HEK293 (cell line): Measurements from ENCODE around the gene NUDCD3.

ENCODE experiments used
- CTCF ChIA-PET: fragments of 350-600 bp; formaldehyde crosslinking; extraction: SDS; loops from one replicate; lab custom pipeline; 2021; ENCODE audit warnings: antibody characterized with exemption; lab: Yijun Ruan, JAX
- POLR2A ChIA-PET: fragments of 300-600 bp; formaldehyde crosslinking; extraction: SDS; loops from one replicate; lab custom pipeline; 2020; ENCODE audit warnings: antibody characterized with exemption, inconsistent platforms; lab: Yijun Ruan, JAX
- H3K27ac ChIP-seq: fragments of 200-500 bp; sonication (Bioruptor generic); 2 replicates; pipeline ENCODE4 v1.5.1; 2014; ENCODE audit warnings: low read depth, low read length, control low read depth, inconsistent platforms; ENCODE audit errors: extremely low read depth
- H3K36me3 ChIP-seq, 2 experiments: fragments of 200-500 bp in 1 of 2; sonication (Bioruptor generic) in 1 of 2; 1 replicate in 1 of 2; 2 replicates in 1 of 2; pipeline ENCODE4 v1.5.1; 2014 to 2017; ENCODE audit warnings: inconsistent platforms in 2 of 2, low read length in 2 of 2; ENCODE audit not compliant: control insufficient read depth in 2 of 2, insufficient read depth in 1 of 2
- H3K4me1 ChIP-seq: fragments of 200-500 bp; sonication (Bioruptor generic); 2 replicates; pipeline ENCODE4 v1.5.1; 2014; ENCODE audit warnings: mild to moderate bottlenecking, low read length, inconsistent platforms; ENCODE audit not compliant: control insufficient read depth, insufficient read depth
- H3K4me3 ChIP-seq: 2 replicates; pipeline ENCODE4 v1.5.1; 2011; ENCODE audit warnings: low read depth, mild to moderate bottlenecking, control low read depth, low read length, moderate library complexity
- H3K9me3 ChIP-seq: fragments of 200-500 bp; sonication (Bioruptor generic); 2 replicates; pipeline ENCODE4 v1.5.1; 2014; ENCODE audit warnings: low read depth, low read length, inconsistent platforms; ENCODE audit not compliant: control insufficient read depth, insufficient read depth
- PRDM1 ChIP-seq: fragments of 450-650 bp; formaldehyde crosslinking; IDR thresholded peaks from 2 replicates; pipeline ENCODE4; 2016; ENCODE audit warnings: missing biosample characterization, missing genetic modification characterization
- SETDB1 ChIP-seq: IDR thresholded peaks from one replicate; pipeline ENCODE4 v1.6.1; 2017; ENCODE audit warnings: mild to moderate bottlenecking, low read length, moderate library complexity, mixed read lengths; ENCODE audit not compliant: insufficient read length
- ZBTB7A ChIP-seq: fragments of 450-650 bp; formaldehyde crosslinking; IDR thresholded peaks from 2 replicates; pipeline ENCODE4 v1.5.1; 2016; ENCODE audit warnings: low read depth, missing biosample characterization, missing genetic modification characterization
- ZNF133 ChIP-seq: fragments of 450-650 bp; formaldehyde crosslinking; IDR thresholded peaks from 2 replicates; pipeline ENCODE4 v1.5.1; 2016; ENCODE audit warnings: missing biosample characterization, missing genetic modification characterization
- ZNF169 ChIP-seq: fragments of 450-650 bp; formaldehyde crosslinking; IDR thresholded peaks from 2 replicates; pipeline ENCODE4 v1.5.1; 2016; ENCODE audit warnings: missing biosample characterization, missing genetic modification characterization
- ZNF174 ChIP-seq: fragments of 450-650 bp; formaldehyde crosslinking; IDR thresholded peaks from 2 replicates; pipeline ENCODE4 v1.5.0; 2017; ENCODE audit warnings: missing biosample characterization, mild to moderate bottlenecking, missing genetic modification characterization
- ZNF2 ChIP-seq: fragments of 450-650 bp; formaldehyde crosslinking; IDR thresholded peaks from 2 replicates; pipeline ENCODE4 v1.5.1; 2016; ENCODE audit warnings: missing biosample characterization, missing genetic modification characterization
- ZNF248 ChIP-seq: fragments of 450-650 bp; formaldehyde crosslinking; IDR thresholded peaks from 2 replicates; pipeline ENCODE4 v1.5.1; 2017; ENCODE audit warnings: missing biosample characterization, missing genetic modification characterization
- ZNF354C ChIP-seq: fragments of 450-650 bp; formaldehyde crosslinking; IDR thresholded peaks from 2 replicates; pipeline ENCODE4 v1.5.1; 2016; ENCODE audit warnings: missing biosample characterization, missing genetic modification characterization, low read depth, borderline replicate concordance
- ZNF366 ChIP-seq: fragments of 450-650 bp; formaldehyde crosslinking; conservative IDR thresholded peaks from 2 replicates; pipeline ENCODE4 v1.5.1; 2016; ENCODE audit warnings: missing biosample characterization, missing genetic modification characterization
- ZNF510 ChIP-seq: fragments of 450-650 bp; formaldehyde crosslinking; IDR thresholded peaks from 2 replicates; pipeline ENCODE4 v1.5.1; 2018; ENCODE audit warnings: mild to moderate bottlenecking, missing genetic modification characterization, missing biosample characterization; ENCODE audit not compliant: insufficient replicate concordance
- ZNF544 ChIP-seq: fragments of 450-650 bp; formaldehyde crosslinking; IDR thresholded peaks from 2 replicates; pipeline ENCODE4 v1.5.0; 2017; ENCODE audit warnings: missing biosample characterization, missing genetic modification characterization
- ZNF777 ChIP-seq: fragments of 450-650 bp; formaldehyde crosslinking; IDR thresholded peaks from 2 replicates; pipeline ENCODE4 v1.5.1; 2017; ENCODE audit warnings: missing biosample characterization, missing genetic modification characterization, borderline replicate concordance
- ZNF785 ChIP-seq: fragments of 450-650 bp; formaldehyde crosslinking; IDR thresholded peaks from 2 replicates; pipeline ENCODE4 v1.5.1; 2016; ENCODE audit warnings: missing biosample characterization, missing genetic modification characterization
- ZNF792 ChIP-seq: fragments of 450-650 bp; formaldehyde crosslinking; IDR thresholded peaks from 2 replicates; pipeline ENCODE4 v1.5.1; 2016; ENCODE audit warnings: missing biosample characterization, missing genetic modification characterization
- ZNF830 ChIP-seq: fragments of 450-650 bp; IDR thresholded peaks from 2 replicates; pipeline ENCODE4 v1.5.0; 2018; ENCODE audit warnings: missing biosample characterization, missing genetic modification characterization, low read depth, mild to moderate bottlenecking, moderate library complexity
- TF ChIP-seq, protein P1 (sequence below): fragments of 450-650 bp; formaldehyde crosslinking; IDR thresholded peaks from 2 replicates; pipeline ENCODE4 v1.5.1; 2016; ENCODE audit warnings: missing biosample characterization, missing genetic modification characterization
- TF ChIP-seq, protein P2 (sequence below): fragments of 450-650 bp; formaldehyde crosslinking; IDR thresholded peaks from 2 replicates; pipeline ENCODE4 v1.5.1; 2016; ENCODE audit warnings: missing biosample characterization, missing genetic modification characterization
- TF ChIP-seq, protein P3 (sequence below): fragments of 450-650 bp; formaldehyde crosslinking; IDR thresholded peaks from 2 replicates; pipeline ENCODE4 v1.5.1; 2016; ENCODE audit warnings: missing biosample characterization, missing genetic modification characterization, borderline replicate concordance

Gene NUDCD3

DNA sequence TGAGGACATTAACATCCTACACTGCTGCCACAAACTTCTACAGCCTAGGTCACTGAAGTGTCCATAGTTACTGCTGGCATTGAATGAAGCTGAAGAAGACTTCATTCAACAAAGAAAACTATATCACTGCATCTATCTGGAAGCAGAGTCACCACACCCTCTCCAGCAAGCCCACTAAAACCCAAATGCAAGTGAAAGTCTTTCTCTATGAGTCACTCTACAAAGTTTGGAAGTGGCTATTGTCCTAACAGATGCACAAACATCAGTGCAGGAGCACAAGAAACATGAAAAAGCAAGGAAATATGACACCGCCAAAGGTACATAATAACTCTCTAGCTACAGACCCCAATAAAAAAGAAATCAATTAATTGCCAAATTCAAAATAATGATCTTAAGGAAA is 121.6 kb downstream of the NUDCD3 start (continued):
- TF ChIP-seq, protein P1, sequence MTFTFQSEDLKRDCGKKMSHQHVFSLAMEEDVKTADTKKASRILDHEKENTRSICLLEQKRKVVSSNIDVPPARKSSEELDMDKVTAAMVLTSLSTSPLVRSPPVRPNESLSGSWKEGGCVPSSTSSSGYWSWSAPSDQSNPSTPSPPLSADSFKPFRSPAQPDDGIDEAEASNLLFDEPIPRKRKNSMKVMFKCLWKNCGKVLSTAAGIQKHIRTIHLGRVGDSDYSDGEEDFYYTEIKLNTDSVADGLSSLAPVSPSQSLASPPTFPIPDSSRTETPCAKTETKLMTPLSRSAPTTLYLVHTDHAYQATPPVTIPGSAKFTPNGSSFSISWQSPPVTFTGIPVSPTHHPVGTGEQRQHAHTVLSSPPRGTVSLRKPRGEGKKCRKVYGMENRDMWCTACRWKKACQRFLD (tag by site-specific recombination), result no peak
- TF ChIP-seq ZNF169, result no peak
- TF ChIP-seq, protein P2, sequence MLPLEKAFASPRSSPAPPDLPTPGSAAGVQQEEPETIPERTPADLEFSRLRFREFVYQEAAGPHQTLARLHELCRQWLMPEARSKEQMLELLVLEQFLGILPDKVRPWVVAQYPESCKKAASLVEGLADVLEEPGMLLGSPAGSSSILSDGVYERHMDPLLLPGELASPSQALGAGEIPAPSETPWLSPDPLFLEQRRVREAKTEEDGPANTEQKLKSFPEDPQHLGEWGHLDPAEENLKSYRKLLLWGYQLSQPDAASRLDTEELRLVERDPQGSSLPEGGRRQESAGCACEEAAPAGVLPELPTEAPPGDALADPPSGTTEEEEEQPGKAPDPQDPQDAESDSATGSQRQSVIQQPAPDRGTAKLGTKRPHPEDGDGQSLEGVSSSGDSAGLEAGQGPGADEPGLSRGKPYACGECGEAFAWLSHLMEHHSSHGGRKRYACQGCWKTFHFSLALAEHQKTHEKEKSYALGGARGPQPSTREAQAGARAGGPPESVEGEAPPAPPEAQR (tag by site-specific recombination), result no peak
- no peak for TF ChIP-seq ZNF174 (tag by site-specific recombination)
- no peak for TF ChIP-seq ZNF354C (tag by site-specific recombination)
- TF ChIP-seq ZNF248 (tag by site-specific recombination), result no peak
- TF ChIP-seq, protein P3, sequence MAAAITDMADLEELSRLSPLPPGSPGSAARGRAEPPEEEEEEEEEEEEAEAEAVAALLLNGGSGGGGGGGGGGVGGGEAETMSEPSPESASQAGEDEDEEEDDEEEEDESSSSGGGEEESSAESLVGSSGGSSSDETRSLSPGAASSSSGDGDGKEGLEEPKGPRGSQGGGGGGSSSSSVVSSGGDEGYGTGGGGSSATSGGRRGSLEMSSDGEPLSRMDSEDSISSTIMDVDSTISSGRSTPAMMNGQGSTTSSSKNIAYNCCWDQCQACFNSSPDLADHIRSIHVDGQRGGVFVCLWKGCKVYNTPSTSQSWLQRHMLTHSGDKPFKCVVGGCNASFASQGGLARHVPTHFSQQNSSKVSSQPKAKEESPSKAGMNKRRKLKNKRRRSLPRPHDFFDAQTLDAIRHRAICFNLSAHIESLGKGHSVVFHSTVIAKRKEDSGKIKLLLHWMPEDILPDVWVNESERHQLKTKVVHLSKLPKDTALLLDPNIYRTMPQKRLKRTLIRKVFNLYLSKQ (tag by site-specific recombination), result no peak
- TF ChIP-seq ZNF792 (tag by site-specific recombination), result no peak

DNA sequence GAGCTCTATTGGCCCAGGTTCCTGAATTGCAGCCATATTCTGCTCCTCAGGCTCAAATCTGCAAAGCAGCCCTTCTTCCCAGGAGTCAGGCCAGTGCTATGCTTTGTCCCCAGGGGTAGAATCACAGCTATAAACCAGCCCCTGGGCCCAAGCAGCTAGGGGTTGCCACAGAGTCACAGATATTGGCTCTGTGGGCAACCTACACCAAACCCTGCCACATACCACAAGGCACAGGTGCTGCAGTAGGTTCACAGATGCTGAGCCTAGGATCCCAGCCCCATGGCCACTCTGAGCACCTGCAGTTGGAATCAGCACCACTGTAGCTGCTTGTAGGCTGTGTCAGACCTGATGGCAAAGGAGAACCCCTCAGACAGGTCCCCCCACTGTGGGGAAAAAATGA is 122.0 kb downstream of the NUDCD3 start:
- H3K4me3 ChIP-seq, result no peak overlapping the region
- H3K27ac ChIP-seq, result no peak overlapping the region
- ChIA-PET CTCF (interaction anchor here (0.6 to 1.1 kb wide), 3 partner anchors 16 to 127 kb away, joined by 3 read pairs; no protein-coding TSS in a partner anchor), POLR2A (no interaction called here)
- H3K36me3 ChIP-seq, result no peaks in the 10 kb centered on the region
- no peaks in the 10 kb centered on the region for H3K4me1 ChIP-seq
- no peaks in the 10 kb centered on the region for H3K9me3 ChIP-seq
- TF ChIP-seq ZNF785 (tag by site-specific recombination), result no peak
- no peak for TF ChIP-seq ZNF792 (tag by site-specific recombination)
- TF ChIP-seq ZNF777 (tag by site-specific recombination), result no peak
- TF ChIP-seq SETDB1, result no peak
- TF ChIP-seq PRDM1 (tag by site-specific recombination), result no peak
- no peak for TF ChIP-seq ZNF510 (tag by site-specific recombination)
- no peak for TF ChIP-seq ZNF133

DNA sequence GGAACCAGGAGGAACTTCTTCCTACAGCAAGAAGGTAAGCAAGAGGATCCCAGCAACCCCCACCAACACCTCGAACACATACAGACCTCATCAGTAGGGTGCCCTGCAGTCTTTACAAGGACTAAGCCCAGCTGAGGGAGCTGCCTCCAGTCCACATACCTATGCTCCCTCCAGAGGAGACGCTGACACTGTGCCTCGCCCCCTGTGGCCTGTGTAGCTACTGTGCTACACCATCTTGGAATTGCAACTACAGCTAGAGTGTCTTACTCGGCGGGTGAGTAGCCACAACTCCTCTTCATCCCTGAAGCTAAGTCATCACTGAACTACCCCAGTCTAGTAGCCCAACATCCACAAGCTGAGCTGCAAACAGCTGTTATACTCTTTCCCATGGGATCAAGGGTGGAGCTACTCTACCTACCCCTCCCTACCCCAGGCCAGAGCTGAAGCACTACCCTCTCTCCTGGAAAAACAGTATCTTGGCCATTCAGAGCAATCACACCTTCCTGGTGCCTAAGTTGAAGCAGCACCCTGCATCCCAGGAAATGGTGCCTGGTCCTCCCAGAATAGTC is 122.9 kb downstream of the NUDCD3 start:
- H3K4me1 ChIP-seq, result no peaks in the 10 kb centered on the region
- CTCF ChIA-PET, result interaction anchor here (0.6 to 0.7 kb wide), 2 partner anchors 17 to 22 kb away, joined by 3 read pairs; no protein-coding TSS in a partner anchor
- H3K36me3 ChIP-seq, result no peaks in the 10 kb centered on the region
- no peak for TF ChIP-seq ZNF544 (tag by site-specific recombination)
- no peak for TF ChIP-seq ZNF2 (tag by site-specific recombination)
- TF ChIP-seq ZNF830 (tag by site-specific recombination), result no peak
- no peak for TF ChIP-seq ZNF366
- TF ChIP-seq ZBTB7A (tag by site-specific recombination), result no peak
- TF ChIP-seq, all 188 proteins: peak for 0
- Histone ChIP-seq H3K9me3 (no peaks in the 10 kb centered on the region), H3K27ac (no peak overlapping the region), H3K4me3 (no peak overlapping the region)
- POLR2A ChIA-PET, result no interaction called here
